Activated B cell treated with CpG ODN at 0.5 μM for 24 hours (primary cell): ENCODE results near the gene GLS. TPM values are rescaled to one million over a fixed set of nuclear protein-coding genes. Genes with fewer than 3 reads are reported as not detected.
"Not testable (repeated sequence)": the region's sequence is repeated elsewhere in the genome, so short reads cannot be mapped to it uniquely, and the experiment has no call there.

Experiments
- ATAC-seq: fragments of 200-7000 bp; cut with Tn5 transposase; one replicate; pipeline ENCODE4 v1.10.0; 2021; ENCODE audit warnings: low read depth, mild to moderate bottlenecking, moderate library complexity
- CTCF ChIA-PET: fragments of 350-600 bp; sonication (Branson Sonifier 250); formaldehyde crosslinking; loops from one replicate; lab custom pipeline; 2021; ENCODE audit warnings: antibody characterized with exemption; lab: Charles Lee
- POLR2A ChIA-PET: fragments of 350-600 bp; sonication (Branson Sonifier 250); formaldehyde crosslinking; loops from one replicate; lab custom pipeline; 2021; ENCODE audit warnings: antibody characterized with exemption; lab: Charles Lee
- DNase-seq: peaks from one replicate; pipeline ENCODE4 v3.0.0; 2022
- H3K27ac Mint-ChIP-seq: one replicate; pipeline ENCODE4 v1.8.0; 2020; ENCODE audit warnings: mixed read lengths
- H3K27me3 Mint-ChIP-seq: one replicate; pipeline ENCODE4 v1.8.0; 2021; ENCODE audit warnings: mixed read lengths
- H3K36me3 Mint-ChIP-seq: one replicate; pipeline ENCODE4 v1.8.0; 2021; ENCODE audit warnings: low read depth, mixed read lengths
- H3K4me1 Mint-ChIP-seq: one replicate; pipeline ENCODE4 v1.8.0; 2021; ENCODE audit warnings: mixed read lengths
- H3K4me3 Mint-ChIP-seq: one replicate; pipeline ENCODE4 v1.8.0; 2020; ENCODE audit warnings: mild to moderate bottlenecking, mixed read lengths
- H3K9me3 Mint-ChIP-seq: one replicate; pipeline ENCODE4 v1.8.0; 2020; ENCODE audit warnings: mixed read lengths
- CTCF ChIP-seq: fragments of 200-600 bp; IDR thresholded peaks from one replicate; pipeline ENCODE4 v1.8.0; 2022; ENCODE audit warnings: antibody characterized with exemption, mild to moderate bottlenecking
- intact Hi-C: fragments of 100-400 bp; cut with micrococcal nuclease; formaldehyde crosslinking; loops from one replicate; pipeline ENCODE4 v1.15.1; 2024
- total RNA-seq: library from RNA; stranded (reverse); gene quantifications from 2 replicates; pipeline ENCODE4 v1.2.3, GENCODE V29; 2022

The GLS gene
- total RNA-seq, 1 donor from 2014 or later, result 255 TPM

- H3K4me3 Mint-ChIP-seq, result no peak overlapping the region
- peaks cover 3% of the 10 kb centered on the region for H3K36me3 Mint-ChIP-seq
- H3K27ac Mint-ChIP-seq, result no peak overlapping the region
- ChIA-PET POLR2A (no interaction called here), CTCF (no interaction called here)
- no peak for DNase-seq
- peaks cover 7% of the 10 kb centered on the region for H3K4me1 Mint-ChIP-seq
- no peaks in the 10 kb centered on the region for H3K9me3 Mint-ChIP-seq
- no peak for TF ChIP-seq CTCF
- intact Hi-C loops, result no loop called here
- ATAC-seq, result no peak
- H3K27me3 Mint-ChIP-seq, result no peaks in the 10 kb centered on the region
Measured at GRCh38 chr2:190847504-190848081, 33.0 kb upstream of the GLS start.

GRCh38 chr2:190849774-190850173 lies 30.8 kb upstream of the GLS start:
- intact Hi-C loops, result loop anchor here (1.0 to 2.0 kb wide), 4 partner anchors 31 to 305 kb away; partner anchors contain the start of gene GLS
- CTCF ChIA-PET, result interaction anchor here (0.6 to 3.0 kb wide), 18 partner anchors 9 to 186 kb away, joined by 3 to 25 read pairs (median 4); partner anchors contain the start of gene GLS
- DNase-seq (no peak), ATAC-seq (no peak)
- TF ChIP-seq CTCF, result no peak
- Mint-ChIP-seq H3K36me3 (no peaks in the 10 kb centered on the region), H3K9me3 (no peaks in the 10 kb centered on the region), H3K4me1 (peaks cover 19% of the 10 kb centered on the region), H3K27me3 (no peaks in the 10 kb centered on the region), H3K27ac (no peak overlapping the region), H3K4me3 (no peak overlapping the region)
- POLR2A ChIA-PET, result interaction anchor here (1.1 to 6.2 kb wide), 4 partner anchors 32 to 43 kb away, joined by 3 to 50 read pairs (median 6); partner anchors contain the start of gene GLS

GRCh38 chr2:190853022-190853421 lies 27.6 kb upstream of the GLS start:
- intact Hi-C loops, H3K4me3 Mint-ChIP-seq, DNase-seq, H3K9me3 Mint-ChIP-seq, H3K27me3 Mint-ChIP-seq, H3K27ac Mint-ChIP-seq, H3K36me3 Mint-ChIP-seq, ATAC-seq: not testable (repeated sequence)
- CTCF ChIA-PET, result interaction anchor here (0.7 kb wide), 1 partner anchor 217 kb away, joined by 3 read pairs; no protein-coding TSS in a partner anchor
- POLR2A ChIA-PET, result interaction anchor here (1.2 to 6.2 kb wide), 2 partner anchors 24 to 29 kb away, joined by 5 to 50 read pairs; partner anchors contain the start of gene GLS
- peaks cover 19% of the 10 kb centered on the region for H3K4me1 Mint-ChIP-seq

- H3K4me3 Mint-ChIP-seq, result no peak overlapping the region
- no peaks in the 10 kb centered on the region for H3K27me3 Mint-ChIP-seq
- H3K27ac Mint-ChIP-seq, result peak overlapping the region; percentile 9
- no peaks in the 10 kb centered on the region for H3K9me3 Mint-ChIP-seq
- ChIA-PET POLR2A (interaction anchor here (1.2 to 6.2 kb wide), 2 partner anchors 23 to 28 kb away, joined by 5 to 50 read pairs; partner anchors contain the start of gene GLS), CTCF (interaction anchor here (0.7 kb wide), 1 partner anchor 218 kb away, joined by 3 read pairs; no protein-coding TSS in a partner anchor)
- no peak for TF ChIP-seq CTCF
- intact Hi-C loops, result loop anchor here (1.0 kb wide), 1 partner anchor 27 kb away; the partner anchor contains the start of gene GLS
- ATAC-seq, result peak; percentile 60
- DNase-seq, result no peak
- H3K4me1 Mint-ChIP-seq, result peaks cover 19% of the 10 kb centered on the region
- H3K36me3 Mint-ChIP-seq, result peaks cover 3% of the 10 kb centered on the region
Measured at GRCh38 chr2:190853531-190854383, 26.9 kb upstream of the GLS start.

- H3K4me3 Mint-ChIP-seq, result no peak overlapping the region
- DNase-seq (no peak), ATAC-seq (no peak)
- intact Hi-C loops, result loop anchor here (1.0 kb wide), 1 partner anchor 26 kb away; the partner anchor contains the start of gene GLS
- ChIA-PET POLR2A (interaction anchor here (6.2 kb wide), 1 partner anchor 27 kb away, joined by 50 read pairs; the partner anchor contains the start of gene GLS), CTCF (interaction anchor here (0.5 kb wide), 1 partner anchor 302 kb away, joined by 3 read pairs; no protein-coding TSS in a partner anchor)
- no peak overlapping the region for H3K27ac Mint-ChIP-seq
- peaks cover 7% of the 10 kb centered on the region for H3K36me3 Mint-ChIP-seq
- H3K4me1 Mint-ChIP-seq, result peaks cover 14% of the 10 kb centered on the region
- H3K27me3 Mint-ChIP-seq, result no peaks in the 10 kb centered on the region
- H3K9me3 Mint-ChIP-seq, result no peaks in the 10 kb centered on the region
- TF ChIP-seq CTCF, result no peak
Measured at GRCh38 chr2:190854726-190855125, 25.9 kb upstream of the GLS start.
